A549 (cell line): ENCODE results near the gene REX1BD.
"Not testable (repeated sequence)": the region's sequence is repeated elsewhere in the genome, so short reads cannot be mapped to it uniquely, and the experiment has no call there.

Experiments used
- ATOH8 ChIP-seq: fragments of 250-450 bp; sonication (Bioruptor Pico); IDR thresholded peaks from 2 replicates; pipeline ENCODE4 v1.5.0; 2020; ENCODE audit warnings: low read depth, mild to moderate bottlenecking, moderate library complexity
- CBX8 ChIP-seq: fragments of 200-600 bp; sonication (generic); IDR thresholded peaks from 2 replicates; pipeline ENCODE4 v1.6.1; 2016
- CHD4 ChIP-seq: fragments of 200-600 bp; sonication (generic); IDR thresholded peaks from 2 replicates; pipeline ENCODE4 v1.6.1; 2016; ENCODE audit warnings: antibody characterized with exemption, mild to moderate bottlenecking, borderline replicate concordance
- CTCF ChIP-seq: fragments of >200 bp; sonication (Bioruptor Twin); formaldehyde crosslinking; IDR thresholded peaks from 3 replicates; pipeline ENCODE4 v1.5.1; 2016
- FOSL2 ChIP-seq, 2 experiments: fragments of 450-650 bp in 1 of 2; fragments of >200 bp in 1 of 2; sonication (Bioruptor Twin) in 1 of 2; formaldehyde crosslinking; IDR thresholded peaks; 2 replicates each; pipeline versions ENCODE4 v1.5.0 to v1.6.1; 2016 to 2020; ENCODE audit warnings: mild to moderate bottlenecking in 1 of 2, moderate library complexity in 1 of 2
- JUN ChIP-seq, 2 experiments: fragments of >200 bp; sonication (Bioruptor Twin); formaldehyde crosslinking; IDR thresholded peaks; 2 replicates in 1 of 2; 3 replicates in 1 of 2; pipeline ENCODE4 v1.6.1; 2016 to 2017
- MAZ ChIP-seq: fragments of 150-350 bp; IDR thresholded peaks from 2 replicates; pipeline ENCODE4 v1.6.1; 2014; ENCODE audit warnings: antibody characterized with exemption, low read depth, low read length, borderline replicate concordance
- MYC ChIP-seq: IDR thresholded peaks from 2 replicates; pipeline ENCODE4 v1.6.1; 2012; ENCODE audit warnings: mild to moderate bottlenecking, inconsistent platforms, low read length, improper control_type of control experiment, borderline replicate concordance
- PHF8 ChIP-seq: fragments of 200-600 bp; sonication (generic); IDR thresholded peaks from 2 replicates; pipeline ENCODE4 v1.6.1; 2016; ENCODE audit warnings: low read depth, mild to moderate bottlenecking, antibody characterized with exemption, moderate library complexity, borderline replicate concordance
- POLR2A ChIP-seq: IDR thresholded peaks from 2 replicates; pipeline ENCODE4 v1.6.1; 2012; ENCODE audit warnings: mild to moderate bottlenecking, low read length
- RAD21 ChIP-seq, 2 experiments: fragments of >200 bp in 1 of 2; sonication (Bioruptor Twin) in 1 of 2; formaldehyde crosslinking in 1 of 2; IDR thresholded peaks in 1 of 2; conservative IDR thresholded peaks in 1 of 2; 2 replicates in 1 of 2; 3 replicates in 1 of 2; pipeline ENCODE4 v1.6.1; 2012 to 2018; ENCODE audit warnings: inconsistent platforms in 1 of 2
- REST ChIP-seq: fragments of 200-600 bp; sonication (generic); IDR thresholded peaks from 2 replicates; pipeline ENCODE4 v1.6.1; 2016; ENCODE audit warnings: antibody characterized with exemption, mild to moderate bottlenecking, moderate library complexity

- TF ChIP-seq CTCF; POLR2A; MAZ; FOSL2 (IDR thresholded peaks at IDR 0.05); FOSL2 (CRISPR knock-in tag; IDR thresholded peaks at IDR 0.05); REST; PHF8; MYC; CBX8; JUN (IDR thresholded peaks at IDR 0.05); RAD21 (conservative IDR thresholded peaks at IDR 0.05 in 1 of 2, IDR thresholded peaks at IDR 0.05 in 1 of 2); ATOH8 (CRISPR knock-in tag); CHD4: not testable (repeated sequence)
These were observed 4.1 kb downstream of the REX1BD start for GRCh38 chr19:18592732-18593131.
